AG09309 (cell line): ENCODE results near the gene RSAD1.

Source experiments
- DNase-seq: peaks from one replicate; pipeline ENCODE4 v3.0.0-alpha.2; 2010; ENCODE audit warnings: low read depth
- H3K4me3 ChIP-seq: 2 replicates; pipeline ENCODE4 v1.5.1; 2011; ENCODE audit warnings: mild to moderate bottlenecking, low read depth, low read length, moderate library complexity; ENCODE audit not compliant: control insufficient read depth
- CTCF ChIP-seq: IDR thresholded peaks from 2 replicates; pipeline ENCODE4 v1.5.1; 2011; ENCODE audit warnings: mild to moderate bottlenecking, low read depth, low read length, inconsistent platforms; ENCODE audit not compliant: insufficient read depth, control insufficient read depth; ENCODE audit errors: missing control alignments

Gene RSAD1

GRCh38 chr17:50464121-50464520, 14.5 kb upstream of the RSAD1 start:
- H3K4me3 ChIP-seq = no peak overlapping the region
- no peak for TF ChIP-seq CTCF
- no peak for DNase-seq

- no peak for TF ChIP-seq CTCF
- no peak for DNase-seq
- H3K4me3 ChIP-seq = no peak overlapping the region
Observed at GRCh38 chr17:50464736-50465135, 13.9 kb upstream of the RSAD1 start.

- DNase-seq = no peak
- TF ChIP-seq CTCF = no peak
- H3K4me3 ChIP-seq = no peak overlapping the region
Observed at GRCh38 chr17:50465171-50465570, 13.5 kb upstream of the RSAD1 start.

GRCh38 chr17:50465635-50466034, 13.0 kb upstream of the RSAD1 start:
- no peak for TF ChIP-seq CTCF
- no peak for DNase-seq
- H3K4me3 ChIP-seq = no peak overlapping the region

GRCh38 chr17:50466371-50467113, 12.1 kb upstream of the RSAD1 start:
- DNase-seq = no peak
- H3K4me3 ChIP-seq = no peak overlapping the region
- TF ChIP-seq CTCF = no peak

- DNase-seq = no peak
- H3K4me3 ChIP-seq = no peak overlapping the region
- no peak for TF ChIP-seq CTCF
Observed at GRCh38 chr17:50467114-50467854, 11.4 kb upstream of the RSAD1 start.
